Testis (tissue), 2 donors: ENCODE measurements around the gene FOSB.

Experiments used
- CTCF ChIP-seq, 3 experiments: fragments of 450-650 bp in 2 of 3; fragments of 200-600 bp in 1 of 3; sonication (generic) in 1 of 3; IDR thresholded peaks; one replicate each; pipeline ENCODE4 v1.5.1; 2016 to 2019; ENCODE audit warnings: antibody characterized with exemption in 3 of 3, mild to moderate bottlenecking in 2 of 3, moderate library complexity in 1 of 3
- POLR2A ChIP-seq: fragments of 450-650 bp; IDR thresholded peaks from one replicate; pipeline ENCODE4 v1.6.1; 2017; ENCODE audit warnings: antibody characterized with exemption, mild to moderate bottlenecking, moderate library complexity

GRCh38 chr19:45460807-45461347, 6.9 kb upstream of the FOSB start:
- TF ChIP-seq CTCF (IDR thresholded peaks at IDR 0.05) (no peak), POLR2A (no peak)
